Measurements from ENCODE around the gene HNRNPA1.

DNA sequence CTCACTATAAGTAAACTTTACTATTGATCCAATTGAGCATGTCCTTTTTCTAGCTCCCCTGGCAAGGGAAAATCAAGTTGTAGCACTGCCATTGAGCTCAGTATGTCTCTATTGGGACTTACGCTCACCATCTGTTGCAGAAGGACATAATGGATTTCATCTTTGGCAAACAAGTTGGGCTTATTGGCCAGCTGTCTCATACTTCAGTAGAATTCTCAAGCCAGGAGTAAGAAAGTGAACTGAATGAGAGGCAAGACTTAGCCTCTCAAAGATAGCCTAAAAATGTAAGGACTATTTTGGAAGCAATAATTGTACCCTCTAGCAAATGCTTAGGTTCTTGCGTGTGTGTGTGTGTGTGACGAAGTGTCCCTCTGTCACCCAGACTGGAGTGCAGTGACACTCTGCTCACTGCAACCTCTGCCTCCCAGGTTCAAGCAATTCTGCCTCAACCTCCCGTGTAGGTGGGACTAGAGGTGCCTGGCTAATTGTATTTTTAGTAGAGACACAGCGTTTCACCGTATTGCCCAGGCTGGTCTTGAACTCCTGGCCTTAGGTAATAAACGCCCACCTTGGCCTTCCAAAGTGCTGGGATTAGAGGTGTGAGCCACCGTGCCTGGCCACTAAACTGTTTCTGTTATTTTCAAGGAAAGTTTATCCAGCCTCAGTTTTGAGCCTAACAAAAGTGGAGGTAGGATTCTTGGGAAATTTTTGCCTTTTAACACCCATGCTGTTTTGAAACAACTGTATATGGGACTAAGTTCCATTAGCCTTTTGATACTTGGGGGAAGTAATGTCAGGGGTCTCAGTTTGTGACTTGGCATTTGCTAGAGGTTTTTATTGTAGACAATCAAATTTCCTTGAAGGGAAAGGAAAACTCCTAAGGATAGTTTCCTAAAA lies 7.0 kb downstream of the HNRNPA1 start:
- TF ChIP-seq, protein P1, sequence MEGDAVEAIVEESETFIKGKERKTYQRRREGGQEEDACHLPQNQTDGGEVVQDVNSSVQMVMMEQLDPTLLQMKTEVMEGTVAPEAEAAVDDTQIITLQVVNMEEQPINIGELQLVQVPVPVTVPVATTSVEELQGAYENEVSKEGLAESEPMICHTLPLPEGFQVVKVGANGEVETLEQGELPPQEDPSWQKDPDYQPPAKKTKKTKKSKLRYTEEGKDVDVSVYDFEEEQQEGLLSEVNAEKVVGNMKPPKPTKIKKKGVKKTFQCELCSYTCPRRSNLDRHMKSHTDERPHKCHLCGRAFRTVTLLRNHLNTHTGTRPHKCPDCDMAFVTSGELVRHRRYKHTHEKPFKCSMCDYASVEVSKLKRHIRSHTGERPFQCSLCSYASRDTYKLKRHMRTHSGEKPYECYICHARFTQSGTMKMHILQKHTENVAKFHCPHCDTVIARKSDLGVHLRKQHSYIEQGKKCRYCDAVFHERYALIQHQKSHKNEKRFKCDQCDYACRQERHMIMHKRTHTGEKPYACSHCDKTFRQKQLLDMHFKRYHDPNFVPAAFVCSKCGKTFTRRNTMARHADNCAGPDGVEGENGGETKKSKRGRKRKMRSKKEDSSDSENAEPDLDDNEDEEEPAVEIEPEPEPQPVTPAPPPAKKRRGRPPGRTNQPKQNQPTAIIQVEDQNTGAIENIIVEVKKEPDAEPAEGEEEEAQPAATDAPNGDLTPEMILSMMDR (conservative IDR thresholded peaks at IDR 0.05; ENCODE audit: low read length), result no peak
- no peak for TF ChIP-seq EZH2phosphoT487 (IDR thresholded peaks at IDR 0.05; ENCODE audit: borderline replicate concordance, low read depth, low read length)

Data from OCI-LY7 (cell line).